Loucy (cell line): ENCODE data around the gene KIF3B.

Source experiments
- H2AFZ ChIP-seq: fragments of 200-600 bp; sonication (generic); 2 replicates; pipeline ENCODE4 v1.6.0; 2016; ENCODE audit warnings: antibody characterized with exemption, mild to moderate bottlenecking, low read length, moderate library complexity
- H3F3A ChIP-seq: fragments of 200-600 bp; 2 replicates; pipeline ENCODE4 v1.6.0; 2016; ENCODE audit warnings: antibody characterized with exemption, low read depth, mild to moderate bottlenecking
- H3K27me3 ChIP-seq: fragments of 200-600 bp; sonication (generic); 2 replicates; pipeline ENCODE4 v1.6.1; 2014; ENCODE audit warnings: low read length, mild to moderate bottlenecking; ENCODE audit not compliant: insufficient read depth, poor library complexity, severe bottlenecking
- H3K36me3 ChIP-seq: fragments of 200-600 bp; sonication (generic); 2 replicates; pipeline ENCODE4 v1.6.1; 2016; ENCODE audit warnings: low read length; ENCODE audit not compliant: insufficient read depth
- H3K4me1 ChIP-seq: fragments of 200-600 bp; sonication (generic); 2 replicates; pipeline ENCODE4 v1.5.1; 2014; ENCODE audit warnings: low read length, mild to moderate bottlenecking; ENCODE audit not compliant: insufficient read depth, poor library complexity, severe bottlenecking
- H3K4me2 ChIP-seq: fragments of 200-600 bp; sonication (generic); 2 replicates; pipeline ENCODE4 v1.6.0; 2014; ENCODE audit warnings: antibody characterized with exemption, low read length, low read depth, mild to moderate bottlenecking; ENCODE audit not compliant: poor library complexity, severe bottlenecking
- H3K4me3 ChIP-seq: fragments of 200-600 bp; sonication (generic); 2 replicates; pipeline ENCODE4 v1.5.1; 2014; ENCODE audit warnings: low read length, mild to moderate bottlenecking, mixed read lengths; ENCODE audit not compliant: poor library complexity, severe bottlenecking
- H3K79me2 ChIP-seq: fragments of 200-600 bp; sonication (generic); 2 replicates; pipeline ENCODE4 v1.6.1; 2014; ENCODE audit warnings: low read length; ENCODE audit not compliant: insufficient read depth
- H3K9ac ChIP-seq: fragments of 200-600 bp; sonication (generic); 2 replicates; pipeline ENCODE4 v1.6.0; 2014; ENCODE audit warnings: mild to moderate bottlenecking, low read depth, low read length, moderate library complexity; ENCODE audit not compliant: poor library complexity, severe bottlenecking
- H3K9me2 ChIP-seq: fragments of 200-600 bp; sonication (generic); replicated peaks from 2 replicates; pipeline ENCODE4 v1.6.1; 2016; ENCODE audit warnings: low read depth, low read length, mixed read lengths
- H3K9me3 ChIP-seq: fragments of 200-600 bp; sonication (generic); 2 replicates; pipeline ENCODE4 v1.6.1; 2014; ENCODE audit warnings: mild to moderate bottlenecking, antibody characterized with exemption, low read length, low read depth; ENCODE audit not compliant: insufficient read depth
- H4K20me1 ChIP-seq: fragments of 200-600 bp; sonication (generic); 2 replicates; pipeline ENCODE4 v1.6.0; 2014; ENCODE audit warnings: antibody characterized with exemption, low read length, mild to moderate bottlenecking; ENCODE audit not compliant: insufficient read depth, poor library complexity, severe bottlenecking
- CTCF ChIP-seq: fragments of 200-600 bp; sonication (generic); conservative IDR thresholded peaks from 2 replicates; pipeline ENCODE4 v1.5.1; 2014; ENCODE audit warnings: mild to moderate bottlenecking, antibody characterized with exemption, low read length
- EZH2phosphoT487 ChIP-seq: fragments of 200-600 bp; IDR thresholded peaks from 2 replicates; pipeline ENCODE4 v1.6.1; 2018; ENCODE audit warnings: antibody characterized with exemption, mild to moderate bottlenecking, moderate library complexity, borderline replicate concordance

Gene KIF3B

DNA sequence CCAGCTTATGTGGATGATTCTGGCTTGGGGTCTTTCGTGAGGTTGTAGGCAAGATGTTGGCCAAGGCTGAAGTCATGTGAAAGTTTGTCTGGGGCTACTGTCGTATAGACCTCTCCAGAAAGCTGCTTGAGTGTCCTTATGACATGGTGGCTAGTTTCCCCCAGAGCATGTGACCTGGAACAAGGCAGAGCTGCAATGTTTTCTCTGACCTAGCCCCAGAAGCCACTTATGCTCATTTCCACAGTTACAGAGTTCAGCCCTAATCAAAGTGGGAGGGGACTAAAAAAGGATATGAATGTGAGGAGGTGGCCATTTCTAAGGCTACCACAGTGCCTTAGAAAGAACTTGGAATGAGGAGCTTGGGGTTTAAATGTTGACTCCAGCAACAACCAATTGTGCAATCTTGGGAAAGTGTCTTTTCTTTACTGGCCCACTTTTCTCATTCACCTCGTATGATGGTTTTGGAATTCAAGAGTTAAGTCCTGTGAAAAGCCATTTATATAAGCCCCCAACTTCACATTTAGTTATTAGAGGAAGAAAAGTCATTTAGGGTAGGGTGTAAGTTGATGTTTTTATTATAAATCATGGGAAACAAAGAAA lies 74.8 kb downstream of the KIF3B start:
- Histone ChIP-seq H4K20me1 (no peaks in the 10 kb centered on the region), H3K79me2 (0 out of 2 replicates have a peak, but pooled peaks cover 5% of the 10 kb centered on the region), H3K9me3 (no peaks in the 10 kb centered on the region), H3K4me3 (no peak overlapping the region), H2AFZ (no peak overlapping the region), H3F3A (no peaks in the 10 kb centered on the region), H3K36me3 (no peaks in the 10 kb centered on the region), H3K9me2 (no peaks in the 10 kb centered on the region), H3K4me2 (no peak overlapping the region), H3K9ac (no peak overlapping the region), H3K27me3 (no peaks in the 10 kb centered on the region), H3K4me1 (peaks cover 4% of the 10 kb centered on the region)
- TF ChIP-seq EZH2phosphoT487 (no peak), CTCF (no peak)

DNA sequence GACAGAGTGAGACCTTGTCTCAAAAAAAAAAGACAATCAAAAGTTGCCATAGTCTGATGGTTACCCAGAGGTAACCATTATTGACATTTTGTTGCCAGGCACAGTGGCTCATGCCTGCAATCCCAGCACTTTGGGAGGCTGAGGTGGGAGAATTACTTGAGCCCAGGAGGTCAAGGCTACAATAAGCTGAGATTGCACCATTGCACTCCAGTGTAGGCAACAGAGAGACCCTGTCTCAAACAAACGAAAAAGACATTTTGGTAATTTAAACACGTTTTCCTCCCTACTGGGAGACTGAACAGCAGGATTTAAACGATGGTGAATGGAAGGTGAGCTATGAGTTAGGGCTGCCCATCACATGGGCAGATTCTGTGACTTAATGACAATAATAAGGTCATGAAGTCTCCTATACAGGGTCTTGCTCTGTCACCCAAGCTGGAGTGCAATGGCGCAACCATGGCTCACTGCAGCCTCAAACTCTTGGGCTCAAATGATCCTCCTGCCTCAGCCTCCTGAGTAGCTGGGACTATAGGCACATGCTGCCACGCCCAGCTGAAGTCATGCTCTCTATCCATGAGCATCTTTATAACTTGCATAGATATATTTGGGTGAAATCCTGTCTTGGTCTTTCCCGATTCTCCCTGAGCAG lies 76.5 kb downstream of the KIF3B start:
- Histone ChIP-seq H3F3A (no peaks in the 10 kb centered on the region), H3K36me3 (no peaks in the 10 kb centered on the region), H2AFZ (no peak overlapping the region), H3K9ac (no peak overlapping the region), H4K20me1 (no peaks in the 10 kb centered on the region), H3K4me3 (no peak overlapping the region), H3K9me3 (no peaks in the 10 kb centered on the region), H3K4me1 (peaks cover 8% of the 10 kb centered on the region), H3K27me3 (no peaks in the 10 kb centered on the region), H3K9me2 (no peaks in the 10 kb centered on the region), H3K79me2 (peaks cover 13% of the 10 kb centered on the region), H3K4me2 (no peak overlapping the region)
- no peak for TF ChIP-seq EZH2phosphoT487
- no peak for TF ChIP-seq CTCF

GRCh38 chr20:32354592-32355416 lies 77.4 kb downstream of the KIF3B start:
- Histone ChIP-seq H3K79me2 (peaks cover 21% of the 10 kb centered on the region), H3F3A (no peaks in the 10 kb centered on the region), H3K36me3 (no peaks in the 10 kb centered on the region), H2AFZ (no peak overlapping the region), H3K27me3 (no peaks in the 10 kb centered on the region), H3K9me3 (no peaks in the 10 kb centered on the region), H3K9me2 (no peaks in the 10 kb centered on the region), H3K9ac (no peak overlapping the region), H3K4me3 (no peak overlapping the region), H4K20me1 (peaks cover 8% of the 10 kb centered on the region), H3K4me2 (no peak overlapping the region), H3K4me1 (peaks cover 8% of the 10 kb centered on the region)
- TF ChIP-seq CTCF (no peak), EZH2phosphoT487 (no peak)
